NCI-H1930 (cell line): ENCODE measurements around the gene HMGCS2.
"Not testable (repeated sequence)": the region's sequence is repeated elsewhere in the genome, so short reads cannot be mapped to it uniquely, and the experiment has no call there.

Experiments
- DNase-seq, 2 experiments: peaks; one replicate each; lab custom pipeline; 2025; lab: John Stamatoyannopoulos, UW

HMGCS2 gene

GRCh38 chr1:119731060-119731459 lies 37.6 kb downstream of the HMGCS2 start:
- no peak for DNase-seq

GRCh38 chr1:119729044-119729443 lies 39.7 kb downstream of the HMGCS2 start:
- DNase-seq, result no peak

- DNase-seq, result no peak
These were observed 40.7 kb downstream of the HMGCS2 start for GRCh38 chr1:119727991-119728390.

GRCh38 chr1:119725626-119726025 lies 43.1 kb downstream of the HMGCS2 start:
- no peak for DNase-seq

- no peak for DNase-seq
These were observed 44.0 kb downstream of the HMGCS2 start for GRCh38 chr1:119724611-119725218.

GRCh38 chr1:119721896-119722295 lies 46.8 kb downstream of the HMGCS2 start:
- DNase-seq, result no peak

- DNase-seq, result no peak
These were observed 47.8 kb downstream of the HMGCS2 start for GRCh38 chr1:119720866-119721440.

- DNase-seq, result no peak
These were observed 49.7 kb downstream of the HMGCS2 start for GRCh38 chr1:119718972-119719371.

GRCh38 chr1:119718409-119718808 lies 50.3 kb downstream of the HMGCS2 start:
- DNase-seq, result no peak

GRCh38 chr1:119715542-119715941 lies 53.2 kb downstream of the HMGCS2 start:
- DNase-seq, result no peak

- DNase-seq, result no peak
These were observed 54.1 kb downstream of the HMGCS2 start for GRCh38 chr1:119714583-119714982.

- no peak for DNase-seq
These were observed 54.8 kb downstream of the HMGCS2 start for GRCh38 chr1:119713749-119714456.

- no peak for DNase-seq
These were observed 55.5 kb downstream of the HMGCS2 start for GRCh38 chr1:119713039-119713748.

GRCh38 chr1:119712342-119713038 lies 56.2 kb downstream of the HMGCS2 start:
- DNase-seq, result peak; percentile 57 to 68

- DNase-seq, result peak; percentile 17 to 24
These were observed 56.8 kb downstream of the HMGCS2 start, which contains the start of gene PHGDH for GRCh38 chr1:119711804-119712341. Gene PHGDH (plus strand): TSS chr1:119711934. CDS start chr1:119712023, 89 bp downstream.

- not testable (repeated sequence) for DNase-seq
These were observed 57.3 kb downstream of the HMGCS2 start for GRCh38 chr1:119711356-119711803.

GRCh38 chr1:119706599-119706998 lies 62.1 kb downstream of the HMGCS2 start:
- not testable (repeated sequence) for DNase-seq

- DNase-seq, result no peak
These were observed 64.8 kb downstream of the HMGCS2 start for GRCh38 chr1:119703666-119704450.

GRCh38 chr1:119702384-119702783 lies 66.3 kb downstream of the HMGCS2 start:
- no peak for DNase-seq

GRCh38 chr1:119701659-119702058 lies 67.0 kb downstream of the HMGCS2 start:
- no peak for DNase-seq

- no peak for DNase-seq
These were observed 68.4 kb downstream of the HMGCS2 start for GRCh38 chr1:119700326-119700725.
